SK-N-SH treated with all-trans-retinoic acid at 6 μM for 48 hours (cell line): ENCODE data around the gene DFFA.

ENCODE experiments used
- CREB5 ChIP-seq: fragments of 250-450 bp; sonication (Bioruptor Pico); IDR thresholded peaks from 2 replicates; pipeline ENCODE4 v1.5.1; 2020; ENCODE audit warnings: low read depth, mild to moderate bottlenecking, moderate library complexity
- CSDC2 ChIP-seq: fragments of 250-450 bp; sonication (Bioruptor Pico); IDR thresholded peaks from 2 replicates; pipeline ENCODE4 v1.5.0; 2020; ENCODE audit warnings: mild to moderate bottlenecking, moderate library complexity
- GLIS3 ChIP-seq: fragments of 250-450 bp; sonication (Bioruptor Pico); IDR thresholded peaks from 2 replicates; pipeline ENCODE4 v1.5.0; 2020; ENCODE audit warnings: mild to moderate bottlenecking, moderate library complexity
- OSR1 ChIP-seq: fragments of 250-450 bp; sonication (Bioruptor Pico); IDR thresholded peaks from 2 replicates; pipeline ENCODE4 v1.8.0; 2022; ENCODE audit warnings: moderate library complexity, mild to moderate bottlenecking, inconsistent platforms
- POU6F1 ChIP-seq: fragments of 250-450 bp; sonication (Bioruptor Pico); IDR thresholded peaks from 2 replicates; pipeline ENCODE4 v1.8.0; 2021; ENCODE audit warnings: low read depth, mild to moderate bottlenecking, moderate library complexity, borderline replicate concordance
- RARB ChIP-seq: fragments of 250-450 bp; sonication (Bioruptor Pico); IDR thresholded peaks from 2 replicates; pipeline ENCODE4 v1.8.0; 2021; ENCODE audit warnings: mild to moderate bottlenecking, moderate library complexity
- TCF4 ChIP-seq: fragments of 250-450 bp; sonication (Bioruptor Pico); IDR thresholded peaks from 2 replicates; pipeline ENCODE4 v1.8.0; 2021; ENCODE audit warnings: mild to moderate bottlenecking, moderate library complexity, borderline replicate concordance
- TOX ChIP-seq: fragments of 250-450 bp; sonication (Bioruptor Pico); IDR thresholded peaks from 2 replicates; pipeline ENCODE4 v1.8.0; 2021; ENCODE audit warnings: mild to moderate bottlenecking, moderate library complexity, borderline replicate concordance
- ZC3H10 ChIP-seq: fragments of 250-450 bp; sonication (Bioruptor Pico); IDR thresholded peaks from 2 replicates; pipeline ENCODE4 v1.5.1; 2021; ENCODE audit warnings: mild to moderate bottlenecking, moderate library complexity
- ZFP3 ChIP-seq: fragments of 250-450 bp; sonication (Bioruptor Pico); IDR thresholded peaks from 2 replicates; pipeline ENCODE4 v1.5.0; 2020; ENCODE audit warnings: mild to moderate bottlenecking, moderate library complexity
- ZFP30 ChIP-seq: fragments of 450-650 bp; formaldehyde crosslinking; IDR thresholded peaks from 2 replicates; pipeline ENCODE4 v1.5.0; 2022; ENCODE audit warnings: mild to moderate bottlenecking, moderate library complexity
- ZNF565 ChIP-seq: fragments of 450-650 bp; formaldehyde crosslinking; conservative IDR thresholded peaks from 2 replicates; pipeline ENCODE4 v1.5.0; 2020; ENCODE audit warnings: low read depth, mild to moderate bottlenecking, moderate library complexity
- ZNF70 ChIP-seq: fragments of 450-650 bp; formaldehyde crosslinking; IDR thresholded peaks from 2 replicates; pipeline ENCODE4 v1.5.0; 2020; ENCODE audit warnings: mild to moderate bottlenecking, moderate library complexity
- ZNF8 ChIP-seq: fragments of 450-650 bp; formaldehyde crosslinking; IDR thresholded peaks from 2 replicates; pipeline ENCODE4 v1.5.0; 2020; ENCODE audit warnings: mild to moderate bottlenecking, moderate library complexity

GRCh38 chr1:10502206-10502605, 29.9 kb upstream of the DFFA start:
- no peak for TF ChIP-seq CREB5
- TF ChIP-seq ZFP30, result no peak
- TF ChIP-seq ZFP3 (CRISPR knock-in tag), result no peak
- no peak for TF ChIP-seq ZNF565
- TF ChIP-seq ZNF8 (CRISPR knock-in tag), result no peak
- no peak for TF ChIP-seq TOX (CRISPR knock-in tag)
- no peak for TF ChIP-seq TCF4 (CRISPR knock-in tag)
- TF ChIP-seq ZNF70 (CRISPR knock-in tag), result no peak
- no peak for TF ChIP-seq OSR1 (CRISPR knock-in tag)
- TF ChIP-seq GLIS3 (CRISPR knock-in tag), result no peak
- no peak for TF ChIP-seq POU6F1
- TF ChIP-seq RARB (CRISPR knock-in tag), result no peak
- no peak for TF ChIP-seq CSDC2 (CRISPR knock-in tag)
- TF ChIP-seq ZC3H10 (CRISPR knock-in tag), result no peak
